M059J (cell line): Measurements from ENCODE around the gene EPHB2. TPM values are rescaled to one million over a fixed set of nuclear protein-coding genes. Genes with fewer than 3 reads are reported as not detected.

Source experiments
- DNase-seq: peaks from one replicate; pipeline ENCODE4 v3.0.0-alpha.2; 2012; ENCODE audit warnings: low read depth
- total RNA-seq: library from RNA; depleted of rRNA; stranded (reverse); fragments of >200 nt; shearing (Covaris generic); gene quantifications from 2 replicates; pipeline ENCODE4 v1.2.3, GENCODE V29; 2014

EPHB2 gene
- total RNA-seq, 1 experiment from 2014 or later, result 26.7 TPM

DNA sequence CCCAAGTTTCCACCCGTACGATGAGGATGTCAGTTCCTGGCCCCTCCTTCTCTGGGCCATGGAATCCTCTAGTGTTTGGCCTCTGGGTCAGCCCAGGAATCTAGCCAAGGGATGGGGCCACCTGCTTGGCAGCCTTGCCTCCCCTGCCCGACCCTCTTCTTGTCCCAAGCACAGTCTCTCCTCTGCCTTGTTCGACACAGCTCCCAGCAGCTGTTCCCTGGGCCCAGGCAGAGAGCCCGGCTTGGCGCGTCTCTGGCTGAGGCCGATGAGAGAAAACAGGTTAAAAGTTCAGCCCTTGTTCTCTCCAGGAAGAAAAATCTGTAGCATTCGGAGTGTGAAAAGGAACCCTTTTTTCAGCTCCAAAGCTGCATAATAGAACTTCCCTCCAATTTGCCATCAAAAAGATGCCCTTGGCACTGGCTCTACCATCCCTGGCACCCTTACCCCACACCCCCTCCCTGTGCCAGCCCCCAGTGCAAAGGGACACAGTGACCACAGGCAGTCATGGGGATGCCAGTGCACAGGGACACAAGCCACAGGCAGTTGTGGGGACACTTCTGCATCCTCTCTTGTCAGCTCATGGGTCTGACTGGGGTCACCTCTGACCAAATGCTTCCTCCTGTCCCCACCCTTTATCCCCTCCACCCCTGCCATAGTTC lies 68.4 kb downstream of the EPHB2 start:
- no peak for DNase-seq

DNA sequence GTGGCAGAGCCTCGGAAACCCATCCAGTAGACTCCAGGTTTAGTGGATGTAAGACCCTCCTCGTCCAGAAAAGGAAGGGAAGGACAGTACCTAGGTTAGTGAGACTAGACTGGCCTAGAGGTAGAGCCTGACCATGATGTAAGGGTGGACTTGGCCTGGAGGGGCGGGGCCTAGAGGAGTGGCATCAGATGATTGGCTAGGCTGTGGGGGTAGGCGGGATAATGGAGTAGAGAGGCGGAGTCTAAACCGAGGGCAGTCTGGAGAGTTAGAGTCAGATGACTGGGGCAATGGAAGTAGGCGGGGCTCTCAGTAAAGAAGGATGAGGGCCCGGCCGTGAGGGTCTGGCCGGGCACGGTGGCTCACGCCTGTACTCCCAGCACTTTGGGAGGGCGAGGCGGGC lies 70.1 kb downstream of the EPHB2 start:
- DNase-seq, result peak; percentile 14

DNA sequence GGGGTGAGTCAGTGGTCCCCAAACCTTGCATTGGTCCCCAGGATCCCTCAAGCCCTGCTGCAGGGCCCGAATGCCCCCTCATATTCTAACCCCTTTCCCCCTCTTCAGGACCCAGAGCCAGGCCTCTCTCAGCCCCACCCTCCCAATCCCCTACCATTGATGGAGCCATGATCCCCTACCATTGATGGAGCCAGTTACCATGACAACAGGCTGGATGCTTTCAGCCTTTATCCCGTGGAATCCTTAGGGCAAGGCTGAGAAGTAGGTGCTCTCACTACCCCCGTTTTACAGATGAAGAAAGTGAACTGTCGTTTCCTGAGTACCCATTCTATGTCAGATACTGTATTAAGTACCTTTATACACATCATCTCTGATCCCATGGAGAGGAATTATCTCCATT lies 70.8 kb downstream of the EPHB2 start:
- no peak for DNase-seq

DNA sequence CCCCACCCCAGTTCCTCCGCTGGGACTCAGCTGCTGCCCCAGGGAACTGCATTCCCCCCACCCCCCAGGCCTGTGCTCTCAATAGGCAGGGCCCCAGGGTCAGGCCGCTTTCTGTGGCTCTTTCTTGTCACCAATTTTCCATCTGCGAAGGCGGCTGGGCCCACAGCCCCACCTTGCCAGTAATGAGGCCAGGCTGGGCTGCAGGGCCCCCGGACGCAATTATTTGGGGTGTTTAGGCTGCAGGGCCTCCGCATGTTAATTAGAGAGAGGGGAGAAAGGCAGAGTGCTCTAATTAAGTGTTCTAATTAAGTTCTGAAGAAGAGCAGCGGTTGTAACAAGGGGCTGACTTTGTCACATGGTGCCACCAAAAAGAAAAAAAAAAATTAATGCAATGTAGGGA lies 71.8 kb downstream of the EPHB2 start:
- DNase-seq, result no peak

DNA sequence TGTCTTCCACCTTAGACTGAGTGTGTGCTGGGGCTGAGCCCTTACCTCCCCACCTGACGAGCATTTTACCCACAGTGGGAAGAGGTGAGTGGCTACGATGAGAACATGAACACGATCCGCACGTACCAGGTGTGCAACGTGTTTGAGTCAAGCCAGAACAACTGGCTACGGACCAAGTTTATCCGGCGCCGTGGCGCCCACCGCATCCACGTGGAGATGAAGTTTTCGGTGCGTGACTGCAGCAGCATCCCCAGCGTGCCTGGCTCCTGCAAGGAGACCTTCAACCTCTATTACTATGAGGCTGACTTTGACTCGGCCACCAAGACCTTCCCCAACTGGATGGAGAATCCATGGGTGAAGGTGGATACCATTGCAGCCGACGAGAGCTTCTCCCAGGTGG lies 73.7 kb downstream of the EPHB2 start:
- no peak for DNase-seq

DNA sequence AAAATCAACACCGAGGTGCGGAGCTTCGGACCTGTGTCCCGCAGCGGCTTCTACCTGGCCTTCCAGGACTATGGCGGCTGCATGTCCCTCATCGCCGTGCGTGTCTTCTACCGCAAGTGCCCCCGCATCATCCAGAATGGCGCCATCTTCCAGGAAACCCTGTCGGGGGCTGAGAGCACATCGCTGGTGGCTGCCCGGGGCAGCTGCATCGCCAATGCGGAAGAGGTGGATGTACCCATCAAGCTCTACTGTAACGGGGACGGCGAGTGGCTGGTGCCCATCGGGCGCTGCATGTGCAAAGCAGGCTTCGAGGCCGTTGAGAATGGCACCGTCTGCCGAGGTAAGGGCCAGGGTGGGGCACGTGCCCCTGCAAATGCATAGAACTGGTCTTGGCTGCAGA lies 74.1 kb downstream of the EPHB2 start:
- no peak for DNase-seq

DNA sequence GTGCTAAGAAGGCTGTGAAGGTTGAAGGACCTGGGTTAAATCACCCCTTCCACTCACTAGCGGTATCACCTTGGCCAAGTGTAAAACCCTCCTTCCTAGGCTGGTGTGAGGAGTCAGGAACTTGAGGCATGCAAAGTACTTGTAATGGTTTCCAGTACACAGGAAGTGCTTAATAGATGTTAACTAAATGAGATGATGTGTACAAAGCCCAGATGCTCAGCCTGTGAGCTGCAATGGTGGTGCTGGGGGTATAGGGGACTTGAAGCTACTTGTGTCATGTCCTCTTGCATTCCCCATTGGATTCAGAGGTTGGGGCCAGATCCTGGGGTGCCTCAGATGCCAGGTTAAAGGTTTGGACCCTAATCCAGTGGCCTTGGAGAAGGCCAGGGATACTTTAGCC lies 75.5 kb downstream of the EPHB2 start:
- DNase-seq, result no peak

DNA sequence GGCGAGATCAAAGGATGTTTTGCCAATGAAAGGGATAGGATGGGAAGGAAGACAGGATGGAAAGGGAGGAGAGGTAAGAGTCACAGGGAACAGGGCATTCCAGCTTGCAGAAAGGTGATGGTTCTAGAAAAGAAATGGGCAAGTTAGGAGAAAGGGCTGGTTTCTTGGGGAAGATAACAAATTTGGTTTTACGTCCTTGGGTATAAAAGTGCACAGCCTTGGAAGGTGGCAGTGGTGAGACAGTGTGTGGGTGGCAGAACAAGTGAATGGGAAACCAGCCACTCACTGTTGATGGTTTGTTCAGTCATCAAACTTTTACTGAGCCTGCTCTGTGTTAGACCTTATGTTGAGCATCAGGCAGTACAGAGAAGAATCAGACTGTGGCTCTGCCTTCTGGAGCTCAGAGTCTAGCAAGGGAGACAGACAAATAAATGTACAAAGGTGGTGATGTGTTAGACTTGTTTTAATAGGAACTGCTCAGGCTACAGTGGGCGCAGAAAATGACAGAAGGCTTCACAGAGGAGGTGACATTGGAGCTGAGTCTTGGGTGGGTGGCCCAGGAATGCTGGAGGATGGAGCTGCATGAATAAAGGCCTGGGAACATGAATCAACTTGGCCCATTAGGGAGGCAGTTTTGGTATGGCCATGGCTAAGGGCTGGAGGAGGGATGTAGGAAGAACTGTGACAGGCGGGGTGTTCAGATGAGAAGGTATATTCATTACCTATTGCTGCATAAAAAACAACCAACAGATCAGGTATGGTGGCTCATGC lies 76.3 kb downstream of the EPHB2 start:
- no peak for DNase-seq

DNA sequence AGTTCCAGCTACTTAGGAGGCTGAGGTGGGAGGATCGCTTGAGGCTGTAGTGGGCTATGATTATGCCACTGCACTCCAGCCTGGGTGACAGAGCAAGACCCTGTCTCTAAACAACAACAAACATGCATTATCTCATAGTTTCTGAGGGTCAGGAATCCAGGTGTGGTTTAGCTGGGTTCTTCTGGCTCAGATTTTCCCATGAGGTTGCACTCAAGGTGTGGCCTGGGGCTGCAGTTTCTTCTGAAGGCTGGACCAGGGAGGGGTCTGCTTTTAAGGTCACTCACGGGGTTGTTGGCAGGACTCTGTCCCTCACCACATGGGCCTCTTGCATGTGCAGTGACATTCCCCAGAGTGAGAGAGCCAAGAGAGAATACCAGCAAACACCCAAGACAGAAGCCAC lies 77.0 kb downstream of the EPHB2 start:
- DNase-seq, result no peak

DNA sequence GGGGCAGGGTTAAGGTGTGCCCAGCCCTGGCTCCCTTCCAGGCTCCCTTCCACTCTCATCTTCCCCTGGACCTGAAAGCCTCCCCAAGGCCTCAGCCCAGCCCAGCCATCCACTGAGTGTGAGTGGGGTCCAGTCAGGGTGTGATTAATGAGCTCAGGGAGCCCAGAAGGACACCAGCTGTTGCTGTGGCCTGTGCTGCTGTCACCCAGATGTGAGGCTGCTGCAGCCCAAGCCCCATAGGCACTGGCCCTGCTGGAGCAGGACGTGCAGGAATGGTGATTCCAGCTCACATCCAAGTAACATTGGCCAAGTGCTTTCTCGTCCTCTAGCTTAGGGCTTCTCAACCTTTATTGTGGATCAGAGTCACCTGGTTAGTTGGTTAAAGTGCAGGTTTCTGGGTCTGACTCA lies 77.6 kb downstream of the EPHB2 start:
- no peak for DNase-seq

DNA sequence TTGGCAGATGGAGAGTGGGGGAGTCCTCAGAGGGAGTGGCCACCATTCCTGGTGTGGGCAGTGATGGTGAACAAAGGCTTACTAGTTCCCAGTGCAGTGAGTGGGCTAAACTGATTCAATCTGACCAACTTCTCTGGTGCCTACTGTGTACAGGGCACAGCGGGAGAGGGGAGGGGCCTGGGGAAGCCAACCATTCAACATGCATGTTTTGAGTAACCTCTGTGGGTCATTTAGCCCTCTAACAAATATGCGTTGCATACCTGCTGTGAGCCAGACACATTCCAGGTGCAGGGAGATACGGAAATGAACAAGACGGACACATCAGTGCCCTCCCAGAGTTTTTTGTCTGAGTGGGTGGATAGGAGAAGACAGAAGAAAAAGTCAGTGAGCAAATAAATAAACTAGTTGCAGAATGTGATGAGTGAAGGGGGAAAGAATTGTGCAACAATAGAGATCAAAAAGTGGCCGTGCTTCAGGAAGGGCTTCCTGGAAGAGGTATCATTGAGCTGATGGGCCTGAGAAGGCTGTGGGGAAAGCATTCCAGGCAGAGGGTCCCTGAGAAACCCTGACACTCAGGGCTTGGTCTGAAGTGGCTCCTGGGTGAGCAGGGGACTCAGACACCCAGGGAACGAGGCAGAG lies 78.8 kb downstream of the EPHB2 start:
- no peak for DNase-seq

DNA sequence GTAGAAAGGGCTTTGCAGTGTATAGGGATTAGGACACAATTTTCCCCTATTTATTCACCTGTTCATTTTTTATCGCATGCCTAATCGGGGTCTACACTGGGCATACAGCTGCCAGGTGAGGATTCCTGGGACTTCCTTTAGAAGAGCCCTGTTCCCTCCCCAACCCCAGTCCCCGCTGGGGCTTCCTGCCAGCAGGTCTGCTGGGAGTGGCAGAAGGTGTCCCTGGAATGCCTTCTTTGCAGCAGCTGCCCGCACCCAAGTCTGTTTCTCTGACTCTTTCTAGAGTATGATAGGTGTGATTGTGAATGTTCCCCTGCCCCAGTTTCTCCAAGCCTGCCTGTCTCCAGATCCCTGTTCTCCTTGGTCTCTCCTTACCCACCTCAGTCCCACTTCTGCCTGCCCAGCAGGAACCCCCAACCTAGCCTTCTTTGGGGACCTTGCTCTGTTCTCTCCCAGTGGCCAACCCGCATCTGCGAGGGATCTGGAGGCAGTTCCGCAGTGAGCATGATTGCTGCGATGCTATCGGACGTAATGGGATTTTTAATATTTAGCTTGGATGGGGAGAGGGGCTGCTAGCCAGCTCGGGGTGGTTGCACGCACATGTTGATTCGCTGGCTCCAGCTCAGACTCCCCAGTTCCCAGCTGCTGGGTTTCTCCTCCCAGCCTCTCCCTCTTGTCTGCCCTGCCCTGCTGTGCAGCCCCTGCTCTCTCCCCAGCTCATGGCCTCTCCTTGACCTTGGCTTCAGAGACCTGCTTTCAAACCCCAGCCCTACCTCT lies 79.8 kb downstream of the EPHB2 start:
- no peak for DNase-seq

DNA sequence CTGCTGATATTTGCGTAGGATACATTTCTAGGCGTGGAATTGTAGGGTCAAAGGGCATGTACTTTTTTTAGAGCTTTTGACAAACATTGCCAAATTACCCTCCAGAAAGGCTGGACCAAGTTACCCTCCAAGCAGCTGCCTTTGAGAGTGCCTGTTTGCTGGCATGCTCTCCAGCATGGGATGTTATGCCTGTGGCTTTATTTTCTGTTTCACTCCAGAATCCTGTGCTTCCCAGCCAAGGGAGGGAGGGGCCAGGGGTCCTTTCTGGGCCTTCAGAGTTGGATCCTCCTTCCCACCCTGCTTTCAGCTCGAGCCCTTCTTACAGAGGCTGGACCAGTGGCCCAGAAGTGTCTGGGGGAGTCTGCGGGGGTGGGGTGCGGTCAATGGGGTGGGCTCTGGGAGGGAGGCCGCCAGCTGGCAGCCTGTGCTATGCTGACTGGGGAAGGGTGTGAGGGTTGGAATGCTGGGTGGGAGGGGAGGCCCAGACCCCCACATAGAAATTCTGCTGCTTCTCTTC lies 81.2 kb downstream of the EPHB2 start:
- DNase-seq, result no peak

DNA sequence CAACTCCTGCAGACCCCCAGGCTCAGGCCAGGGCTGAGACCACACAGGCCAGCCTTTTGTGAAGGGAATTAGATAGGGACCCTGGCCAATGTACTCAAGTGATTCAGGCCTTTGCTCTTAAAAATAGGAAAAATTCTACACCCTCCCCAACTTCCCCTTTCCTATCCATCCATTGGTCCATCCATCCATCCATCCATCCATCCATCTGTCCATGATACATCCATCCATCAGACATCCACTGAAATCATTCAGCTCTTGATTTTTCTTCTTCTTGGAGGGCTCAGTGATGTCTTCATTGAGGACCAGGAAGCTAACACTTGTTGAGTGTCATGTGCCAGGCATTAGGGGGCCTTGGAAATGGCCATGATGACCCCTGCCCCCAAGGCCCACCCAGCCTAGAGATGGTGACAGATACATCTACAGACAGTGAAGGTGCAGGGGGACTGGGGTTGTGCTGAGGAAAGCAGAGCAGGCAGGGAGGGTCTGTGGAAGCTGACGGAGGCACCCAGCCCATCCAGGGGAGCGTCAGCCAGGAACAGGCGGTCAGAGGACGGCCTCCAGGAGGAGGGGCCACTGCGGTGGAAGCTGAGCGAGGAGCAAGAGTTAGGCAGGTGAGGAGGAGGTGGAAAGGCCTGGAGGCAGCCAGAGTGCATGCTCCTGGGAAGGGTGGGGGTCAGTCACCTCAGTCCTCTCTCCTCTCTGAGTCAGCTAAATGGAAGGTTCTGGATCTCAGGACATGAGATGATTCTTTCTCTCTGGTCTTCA lies 81.9 kb downstream of the EPHB2 start:
- DNase-seq, result no peak

DNA sequence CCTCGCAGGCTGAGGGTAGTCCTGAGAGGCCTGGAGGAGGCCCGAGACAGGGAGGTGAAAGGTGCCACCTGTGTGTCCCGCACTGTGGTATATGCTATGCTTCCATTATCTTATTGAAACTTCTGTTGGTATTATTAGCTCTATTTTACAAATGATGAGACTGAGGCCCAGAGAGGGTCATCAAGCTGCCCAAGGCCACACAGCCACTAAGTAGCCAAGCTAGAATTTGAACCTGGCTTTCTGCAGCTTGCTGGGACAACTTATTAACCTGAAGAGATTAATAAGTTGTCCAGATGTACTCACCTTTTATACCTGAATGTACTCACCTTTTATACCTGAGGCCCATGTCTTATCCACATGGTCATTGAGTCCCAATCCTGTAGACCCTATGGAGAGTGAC lies 83.0 kb downstream of the EPHB2 start:
- DNase-seq, result no peak

DNA sequence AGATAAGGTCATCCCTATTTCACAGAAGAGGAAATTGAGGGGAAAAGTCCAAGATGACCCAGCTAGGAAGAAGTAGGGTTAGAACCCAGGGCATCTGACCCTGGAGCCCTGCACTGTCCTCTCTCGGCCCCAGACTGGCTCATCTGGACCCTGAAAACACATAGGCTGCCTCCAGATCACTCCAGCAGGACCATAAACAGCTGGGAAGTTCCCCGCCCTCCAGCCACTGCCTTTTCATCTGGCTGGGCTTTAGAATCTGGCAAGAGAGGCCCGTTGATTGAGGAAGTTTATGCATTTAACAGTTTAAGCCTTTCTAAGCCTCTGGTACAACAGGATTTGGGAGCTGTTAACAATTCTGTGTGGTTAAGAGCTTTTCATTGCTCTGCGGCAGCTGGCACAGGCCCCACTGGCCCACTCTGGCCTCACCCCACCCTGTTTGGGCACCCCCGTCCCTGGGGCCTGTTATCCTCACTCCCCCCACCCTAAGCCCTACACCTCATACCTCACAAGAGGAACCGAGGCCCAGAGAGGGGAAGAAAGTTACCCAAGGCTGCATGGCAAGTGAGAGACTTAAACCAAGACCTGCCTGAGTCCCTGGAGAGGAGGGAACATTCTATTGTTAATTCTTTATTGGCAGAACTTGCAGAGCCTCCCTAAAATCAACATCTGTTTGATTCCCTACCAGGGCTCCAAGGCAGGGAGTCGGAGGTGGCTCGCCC lies 84.2 kb downstream of the EPHB2 start:
- no peak for DNase-seq

DNA sequence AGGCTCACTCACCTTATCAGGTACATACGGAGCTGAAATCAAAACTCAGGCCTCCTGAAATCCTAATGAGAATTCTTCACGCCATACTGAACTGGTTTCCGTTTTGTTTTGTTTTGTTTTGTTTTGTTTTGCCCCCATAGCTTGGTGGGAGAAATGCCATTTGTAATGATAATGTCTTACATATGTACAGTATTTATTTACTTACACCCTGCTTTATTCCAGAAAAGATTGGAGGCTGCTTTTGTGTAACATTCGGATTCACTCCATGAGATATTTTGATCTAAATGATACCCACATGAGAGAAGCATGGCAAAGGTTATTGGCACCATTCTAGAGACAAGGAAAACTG lies 84.7 kb downstream of the EPHB2 start:
- DNase-seq, result no peak

DNA sequence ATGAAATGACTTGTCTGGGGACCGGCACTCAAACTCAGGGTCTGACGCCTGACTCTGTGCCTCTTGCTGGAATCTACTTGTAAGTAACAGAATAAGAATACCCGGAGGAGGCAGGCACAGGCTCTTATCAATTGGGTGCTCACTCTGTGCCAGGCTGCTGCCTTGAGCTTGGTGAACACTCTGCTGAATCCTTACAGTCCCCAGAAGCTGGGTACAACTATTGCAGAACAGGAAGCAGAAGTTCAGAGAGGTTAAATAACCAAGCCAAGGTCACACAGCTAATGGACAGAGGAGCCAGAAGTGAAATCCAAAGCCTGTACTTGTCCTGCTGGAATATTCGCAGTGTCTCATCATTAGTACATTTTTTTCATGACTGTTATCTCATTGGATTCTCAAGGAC lies 86.0 kb downstream of the EPHB2 start:
- DNase-seq, result no peak

DNA sequence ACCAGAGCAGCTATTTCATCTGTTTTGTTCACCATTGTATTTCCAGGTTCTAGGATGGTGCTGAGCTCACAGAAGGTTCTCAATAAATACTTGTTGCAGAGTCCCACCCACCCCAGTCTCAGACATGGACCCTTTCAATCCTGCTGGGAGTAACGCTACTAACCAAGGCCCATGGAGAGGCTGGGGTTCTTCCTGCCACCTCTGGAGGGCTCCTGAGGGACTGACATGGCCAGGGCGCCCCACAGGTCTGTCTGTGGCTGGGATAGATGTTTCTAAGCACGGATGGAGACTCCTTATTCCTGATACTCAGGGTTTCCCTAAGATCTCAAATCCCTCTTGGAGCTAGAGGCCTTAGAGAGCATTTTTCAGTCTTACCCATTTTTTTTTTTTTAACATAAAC lies 87.4 kb downstream of the EPHB2 start:
- no peak for DNase-seq

DNA sequence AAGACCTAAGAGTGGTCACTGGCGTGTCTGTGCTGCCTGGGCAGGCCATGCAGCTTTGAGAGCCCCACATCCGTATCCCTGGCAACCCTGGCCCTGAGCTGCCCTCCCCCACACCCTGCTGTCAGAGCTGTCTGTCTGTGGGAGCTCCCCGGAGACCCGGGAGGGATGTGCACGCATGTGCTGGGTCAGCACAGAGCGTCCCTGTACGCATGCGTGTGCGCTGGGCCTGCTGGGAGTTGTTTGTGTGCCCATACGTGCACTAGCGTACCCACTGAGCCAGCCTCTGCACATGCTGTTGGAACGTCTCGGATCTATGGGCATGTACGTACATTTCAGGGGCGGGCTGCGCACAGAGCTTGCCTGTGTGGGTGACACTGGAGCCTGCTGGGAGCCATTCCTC lies 89.3 kb downstream of the EPHB2 start:
- DNase-seq, result no peak

DNA sequence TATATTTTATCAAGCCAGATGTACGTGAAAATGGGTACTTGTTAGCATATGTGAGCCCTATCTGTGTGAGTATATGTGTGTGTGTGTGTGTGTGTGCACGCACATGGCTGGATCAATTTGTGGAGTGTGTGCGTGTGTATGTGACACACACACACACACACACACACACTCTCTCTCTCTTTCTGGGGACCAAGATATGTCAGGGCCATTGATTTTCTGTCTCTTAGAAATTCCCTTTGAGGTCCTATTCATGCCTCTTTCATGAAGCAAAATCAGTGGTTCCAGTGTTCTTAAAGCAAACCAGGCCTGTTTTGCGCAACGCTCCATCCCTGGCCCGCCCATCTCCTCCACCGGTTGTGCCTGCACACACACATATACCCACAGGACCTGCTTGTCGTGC lies 90.0 kb downstream of the EPHB2 start:
- DNase-seq, result no peak
